OCI-LY3 (cell line): ENCODE measurements around the gene BZW1.

Experiments used
- H2AFZ ChIP-seq: fragments of 200-600, 300-600 bp; shearing (Covaris generic); 2 replicates; pipeline ENCODE4 v1.6.0; 2014; ENCODE audit warnings: antibody characterized with exemption, low read depth, low read length
- H3K27ac ChIP-seq: fragments of 200-600, 300-600 bp; sonication (generic); 2 replicates; pipeline ENCODE4 v1.5.1; 2014; ENCODE audit warnings: mild to moderate bottlenecking, low read length, moderate library complexity, mixed read lengths
- H3K27me3 ChIP-seq: fragments of 200-600, 300-600 bp; sonication (generic); 2 replicates; pipeline ENCODE4 v1.6.1; 2014; ENCODE audit warnings: low read depth, low read length, mixed read lengths
- H3K36me3 ChIP-seq: fragments of 200-600, 300-600 bp; sonication (generic); replicated peaks from 2 replicates; pipeline ENCODE3; 2014; ENCODE audit warnings: low read depth, low read length, mixed read lengths
- H3K4me1 ChIP-seq: fragments of 300-600, 200-600 bp; sonication (generic); 2 replicates; pipeline ENCODE4 v1.6.1; 2014; ENCODE audit warnings: low read length, mixed read lengths
- H3K4me2 ChIP-seq: fragments of 200-600, 300-600 bp; sonication (generic); 2 replicates; pipeline ENCODE4 v1.6.1; 2014; ENCODE audit warnings: low read length, mixed read lengths
- H3K4me3 ChIP-seq: fragments of 300-600, 200-600 bp; sonication (generic); 2 replicates; pipeline ENCODE4 v1.5.1; 2014; ENCODE audit warnings: antibody characterized with exemption, mild to moderate bottlenecking, low read length, moderate library complexity
- H3K79me2 ChIP-seq: fragments of 300-600, 200-600 bp; shearing (Covaris generic); 2 replicates; pipeline ENCODE4 v1.6.1; 2014; ENCODE audit warnings: mild to moderate bottlenecking, low read length, mixed read lengths
- H3K9ac ChIP-seq: fragments of 300-600, 200-600 bp; shearing (Covaris generic); 2 replicates; pipeline ENCODE4 v1.6.0; 2014; ENCODE audit warnings: mild to moderate bottlenecking, low read length, moderate library complexity
- H3K9me3 ChIP-seq: fragments of 200-600, 300-600 bp; shearing (Covaris generic); 2 replicates; pipeline ENCODE4 v1.6.1; 2014; ENCODE audit warnings: low read length, mixed read lengths; ENCODE audit not compliant: insufficient read depth
- H4K20me1 ChIP-seq: fragments of 200-600, 300-600 bp; sonication (generic); 2 replicates; pipeline ENCODE4 v1.6.1; 2016; ENCODE audit warnings: low read length, mixed read lengths; ENCODE audit not compliant: insufficient read depth
- CTCF ChIP-seq: fragments of 200-600, 300-600 bp; sonication (generic); IDR thresholded peaks from 2 replicates; pipeline ENCODE4 v1.5.1; 2014; ENCODE audit warnings: antibody characterized with exemption, low read length, low read depth
- EZH2phosphoT487 ChIP-seq: fragments of 200-600 bp; shearing (Covaris generic); IDR thresholded peaks from 2 replicates; pipeline ENCODE4 v1.6.1; 2018; ENCODE audit warnings: antibody characterized with exemption, mixed run types, low read depth

The BZW1 gene

GRCh38 chr2:200845194-200845593 is 33.5 kb downstream of the BZW1 start:
- Histone ChIP-seq H4K20me1 (no peaks in the 10 kb centered on the region), H3K27me3 (no peaks in the 10 kb centered on the region), H3K9ac (no peak overlapping the region), H2AFZ (no peak overlapping the region), H3K36me3 (no peaks in the 10 kb centered on the region), H3K4me2 (no peak overlapping the region), H3K27ac (no peak overlapping the region), H3K4me1 (no peaks in the 10 kb centered on the region), H3K4me3 (no peak overlapping the region), H3K79me2 (no peaks in the 10 kb centered on the region), H3K9me3 (no peaks in the 10 kb centered on the region)
- no peak for TF ChIP-seq CTCF
- TF ChIP-seq EZH2phosphoT487, result no peak

- H3K79me2 ChIP-seq, result no peaks in the 10 kb centered on the region
- H3K36me3 ChIP-seq, result no peaks in the 10 kb centered on the region
- no peak for TF ChIP-seq EZH2phosphoT487
- TF ChIP-seq CTCF, result no peak
- H3K4me3 ChIP-seq, result no peak overlapping the region
- no peak overlapping the region for H2AFZ ChIP-seq
- H3K9me3 ChIP-seq, result no peaks in the 10 kb centered on the region
- H3K27me3 ChIP-seq, result no peaks in the 10 kb centered on the region
- H3K4me1 ChIP-seq, result no peaks in the 10 kb centered on the region
- H3K4me2 ChIP-seq, result no peak overlapping the region
- no peaks in the 10 kb centered on the region for H4K20me1 ChIP-seq
- H3K9ac ChIP-seq, result no peak overlapping the region
- H3K27ac ChIP-seq, result no peak overlapping the region
These were observed 34.1 kb downstream of the BZW1 start for GRCh38 chr2:200845669-200846325.

- Histone ChIP-seq H3K9ac (no peak overlapping the region), H3K27ac (no peak overlapping the region), H3K27me3 (no peaks in the 10 kb centered on the region), H3K9me3 (no peaks in the 10 kb centered on the region), H2AFZ (no peak overlapping the region), H4K20me1 (no peaks in the 10 kb centered on the region), H3K4me2 (no peak overlapping the region), H3K4me1 (no peaks in the 10 kb centered on the region), H3K36me3 (peaks cover 10% of the 10 kb centered on the region), H3K79me2 (no peaks in the 10 kb centered on the region), H3K4me3 (no peak overlapping the region)
- TF ChIP-seq CTCF (no peak), EZH2phosphoT487 (no peak)
These were observed 35.6 kb downstream of the BZW1 start for GRCh38 chr2:200847269-200847668.

GRCh38 chr2:200847939-200848338 is 36.2 kb downstream of the BZW1 start:
- TF ChIP-seq EZH2phosphoT487 (no peak), CTCF (no peak)
- no peak overlapping the region for H3K4me2 ChIP-seq
- no peak overlapping the region for H3K9ac ChIP-seq
- peaks cover 17% of the 10 kb centered on the region for H3K36me3 ChIP-seq
- H3K4me1 ChIP-seq, result no peaks in the 10 kb centered on the region
- no peak overlapping the region for H2AFZ ChIP-seq
- H3K27me3 ChIP-seq, result no peaks in the 10 kb centered on the region
- H4K20me1 ChIP-seq, result peaks cover 7% of the 10 kb centered on the region; the same call in 1 of the 2 replicates
- H3K9me3 ChIP-seq, result no peaks in the 10 kb centered on the region
- no peaks in the 10 kb centered on the region for H3K79me2 ChIP-seq
- no peak overlapping the region for H3K4me3 ChIP-seq
- H3K27ac ChIP-seq, result no peak overlapping the region
